ENCODE measurements around the gene CYBC1.

Gene CYBC1

DNA sequence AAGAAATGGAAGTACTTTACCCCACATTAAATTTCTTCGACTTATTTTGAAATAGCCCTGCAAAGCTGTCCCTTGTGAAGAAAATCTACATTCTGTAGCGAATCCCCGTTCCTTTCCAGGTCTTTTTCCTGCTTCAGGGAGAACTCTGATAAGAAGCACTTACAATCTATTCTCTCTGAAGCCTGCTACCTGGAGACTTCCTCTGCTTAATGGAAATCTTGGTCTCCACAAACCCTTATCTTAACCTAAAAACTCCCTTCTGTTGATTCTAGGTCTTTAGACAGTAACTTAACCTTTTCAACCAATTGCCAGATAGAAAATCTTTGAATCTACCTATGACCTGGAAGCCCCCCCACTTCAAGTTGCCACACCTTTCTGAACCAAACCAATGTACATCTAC, 1.6 kb upstream of the CYBC1 start:
- ChIA-PET POLR2A (interaction anchor here (1.1 to 1.2 kb wide), 2 partner anchors 10 to 14 kb away, joined by 3 read pairs; no protein-coding TSS in a partner anchor), CTCF (no interaction called here)
- no peak for TF ChIP-seq BHLHE40 (IDR thresholded peaks at IDR 0.05; ENCODE audit: borderline replicate concordance)
- no peak for DNase-seq (ENCODE audit: extremely low spot score)

- CTCF ChIA-PET: interaction anchor here (0.9 kb wide), 1 partner anchor 95 kb away, joined by 3 read pairs; no protein-coding TSS in a partner anchor
- no peak for DNase-seq (ENCODE audit: extremely low spot score)
- TF ChIP-seq FOXA1 (IDR thresholded peaks at IDR 0.05) (no peak), LEF1 (IDR thresholded peaks at IDR 0.05; ENCODE audit: borderline replicate concordance) (no peak), ARNT (IDR thresholded peaks at IDR 0.05) (no peak), FOXM1 (IDR thresholded peaks at IDR 0.05; ENCODE audit: borderline replicate concordance) (no peak), BHLHE40 (IDR thresholded peaks at IDR 0.05; ENCODE audit: borderline replicate concordance) (no peak), ZNF384 (IDR thresholded peaks at IDR 0.05) (no peak), SP1 (IDR thresholded peaks at IDR 0.05) (no peak), L3MBTL2 (conservative IDR thresholded peaks at IDR 0.05) (no peak), TARDBP (IDR thresholded peaks at IDR 0.05) (no peak)
- POLR2A ChIA-PET: interaction anchor here (0.6 kb wide), 1 partner anchor 8 kb away, joined by 3 read pairs; no protein-coding TSS in a partner anchor
Observed at GRCh38 chr17:82449883-82450356, 632 bp downstream of the CYBC1 start.

DNA sequence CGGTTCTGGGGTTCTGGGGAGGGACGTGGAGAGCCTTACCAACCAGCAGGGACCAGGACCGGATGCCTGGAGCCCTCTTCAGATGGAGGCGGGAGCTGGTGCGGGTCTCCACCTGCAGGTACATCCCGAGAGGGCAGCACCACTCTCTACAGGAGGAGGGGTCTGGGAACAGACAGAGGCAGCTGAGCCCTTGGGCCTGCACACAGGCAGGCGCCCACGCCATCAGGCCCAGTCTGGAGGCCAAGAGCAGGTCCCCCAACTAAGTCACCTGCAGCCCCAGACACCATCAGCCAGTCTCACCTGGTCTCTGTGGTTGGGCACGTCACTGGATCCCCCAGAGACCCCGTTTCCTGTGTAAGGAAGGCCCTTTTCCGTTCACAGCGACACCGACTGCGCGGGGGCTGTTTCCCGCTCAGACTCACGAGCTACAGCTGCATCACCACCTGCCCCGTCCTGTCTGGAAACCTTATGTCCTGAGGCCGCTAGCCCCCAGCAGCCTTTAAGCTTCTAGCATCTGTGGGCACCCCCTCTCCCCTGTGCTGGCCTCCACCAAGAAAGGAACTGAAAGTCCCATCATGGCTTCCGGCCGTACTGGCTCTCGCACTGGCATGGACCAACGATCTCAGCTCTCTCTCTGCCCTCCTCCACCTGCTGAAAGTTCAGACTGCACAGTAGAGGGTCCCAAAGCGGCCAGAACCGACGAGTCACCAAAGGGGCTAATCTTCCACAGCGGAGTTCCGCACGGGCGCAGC, 1.2 kb downstream of the CYBC1 start:
- CTCF ChIA-PET: interaction anchor here (0.9 kb wide), 1 partner anchor 96 kb away, joined by 3 read pairs; no protein-coding TSS in a partner anchor
- POLR2A ChIA-PET: interaction anchor here (0.5 to 0.6 kb wide), 2 partner anchors 8 to 137 kb away, joined by 3 read pairs; no protein-coding TSS in a partner anchor
- TF ChIP-seq ELF4 (IDR thresholded peaks at IDR 0.05) (no peak), TARDBP (IDR thresholded peaks at IDR 0.05) (no peak), SUZ12 (IDR thresholded peaks at IDR 0.05) (no peak), LEF1 (IDR thresholded peaks at IDR 0.05; ENCODE audit: borderline replicate concordance) (no peak), BHLHE40 (IDR thresholded peaks at IDR 0.05; ENCODE audit: borderline replicate concordance) (no peak), HDGF (IDR thresholded peaks at IDR 0.05; ENCODE audit: borderline replicate concordance) (no peak), FOXA1 (IDR thresholded peaks at IDR 0.05) (no peak)
- TF ChIP-seq, protein P1, sequence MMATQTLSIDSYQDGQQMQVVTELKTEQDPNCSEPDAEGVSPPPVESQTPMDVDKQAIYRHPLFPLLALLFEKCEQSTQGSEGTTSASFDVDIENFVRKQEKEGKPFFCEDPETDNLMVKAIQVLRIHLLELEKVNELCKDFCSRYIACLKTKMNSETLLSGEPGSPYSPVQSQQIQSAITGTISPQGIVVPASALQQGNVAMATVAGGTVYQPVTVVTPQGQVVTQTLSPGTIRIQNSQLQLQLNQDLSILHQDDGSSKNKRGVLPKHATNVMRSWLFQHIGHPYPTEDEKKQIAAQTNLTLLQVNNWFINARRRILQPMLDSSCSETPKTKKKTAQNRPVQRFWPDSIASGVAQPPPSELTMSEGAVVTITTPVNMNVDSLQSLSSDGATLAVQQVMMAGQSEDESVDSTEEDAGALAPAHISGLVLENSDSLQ (IDR thresholded peaks at IDR 0.05): no peak
- no peak for DNase-seq (ENCODE audit: extremely low spot score)

DNA sequence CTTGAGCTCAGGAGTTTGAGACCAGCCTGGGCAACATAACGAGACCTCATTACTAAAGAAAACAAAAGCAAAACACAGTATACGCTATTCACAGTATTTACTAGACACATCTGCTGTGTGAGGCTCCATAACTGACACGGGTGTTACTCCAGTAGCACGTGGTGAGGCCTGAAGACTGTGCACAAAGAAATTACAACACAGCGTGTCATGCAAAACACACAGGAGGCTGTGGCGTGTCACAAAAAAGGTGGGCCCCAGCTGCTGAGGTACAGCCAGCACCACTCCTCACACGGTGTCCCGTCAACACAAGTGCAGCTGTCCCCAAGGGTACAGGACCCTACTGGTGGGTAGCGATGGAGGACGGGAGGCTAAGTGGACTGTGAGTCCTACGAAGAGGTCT, 2.7 kb downstream of the CYBC1 start:
- no peak for TF ChIP-seq L3MBTL2 (conservative IDR thresholded peaks at IDR 0.05)
- ChIA-PET POLR2A (interaction anchor here (0.6 to 1.3 kb wide), 2 partner anchors 10 to 49 kb away, joined by 3 read pairs; partner anchors contain the start of gene NARF), CTCF (no interaction called here)
- DNase-seq (ENCODE audit: extremely low spot score): no peak

- no peak for DNase-seq (ENCODE audit: extremely low spot score)
- TF ChIP-seq ZNF384 (IDR thresholded peaks at IDR 0.05): no peak
- no peak for TF ChIP-seq NFRKB (IDR thresholded peaks at IDR 0.05)
- no peak for TF ChIP-seq TARDBP (IDR thresholded peaks at IDR 0.05)
- TF ChIP-seq SP1 (IDR thresholded peaks at IDR 0.05): no peak
- TF ChIP-seq, protein P1 (IDR thresholded peaks at IDR 0.05): no peak
- no peak for TF ChIP-seq FOXM1 (IDR thresholded peaks at IDR 0.05; ENCODE audit: borderline replicate concordance)
- TF ChIP-seq ELF4 (IDR thresholded peaks at IDR 0.05): no peak
- TF ChIP-seq ARNT (IDR thresholded peaks at IDR 0.05): no peak
- no peak for TF ChIP-seq SUZ12 (IDR thresholded peaks at IDR 0.05)
- TF ChIP-seq BHLHE40 (IDR thresholded peaks at IDR 0.05; ENCODE audit: borderline replicate concordance): no peak
- no peak for TF ChIP-seq FOXA1 (IDR thresholded peaks at IDR 0.05)
- no peak for TF ChIP-seq CTBP1 (IDR thresholded peaks at IDR 0.05; ENCODE audit: borderline replicate concordance)
- TF ChIP-seq FOXK2 (IDR thresholded peaks at IDR 0.05): no peak
- no peak for TF ChIP-seq L3MBTL2 (conservative IDR thresholded peaks at IDR 0.05)
- no peak for TF ChIP-seq LEF1 (IDR thresholded peaks at IDR 0.05; ENCODE audit: borderline replicate concordance)
- no peak for TF ChIP-seq HDGF (IDR thresholded peaks at IDR 0.05; ENCODE audit: borderline replicate concordance)
- ChIA-PET POLR2A (interaction anchor here (1.3 kb wide), 1 partner anchor 11 kb away, joined by 3 read pairs; the partner anchor contains the start of gene NARF), CTCF (no interaction called here)
Observed at GRCh38 chr17:82446649-82447048, 3.9 kb downstream of the CYBC1 start.

- DNase-seq (ENCODE audit: extremely low spot score): no peak
- CTCF ChIA-PET: no interaction called here
- no peak for TF ChIP-seq BHLHE40 (IDR thresholded peaks at IDR 0.05; ENCODE audit: borderline replicate concordance)
- no peak for TF ChIP-seq SP1 (IDR thresholded peaks at IDR 0.05)
- no peak for TF ChIP-seq SUZ12 (IDR thresholded peaks at IDR 0.05)
- no peak for TF ChIP-seq FOXA1 (IDR thresholded peaks at IDR 0.05)
- TF ChIP-seq ELF4 (IDR thresholded peaks at IDR 0.05): no peak
- POLR2A ChIA-PET: interaction anchor here (0.9 kb wide), 1 partner anchor 107 kb away, joined by 3 read pairs; no protein-coding TSS in a partner anchor
Observed at GRCh38 chr17:82446124-82446523, 4.4 kb downstream of the CYBC1 start.

DNA sequence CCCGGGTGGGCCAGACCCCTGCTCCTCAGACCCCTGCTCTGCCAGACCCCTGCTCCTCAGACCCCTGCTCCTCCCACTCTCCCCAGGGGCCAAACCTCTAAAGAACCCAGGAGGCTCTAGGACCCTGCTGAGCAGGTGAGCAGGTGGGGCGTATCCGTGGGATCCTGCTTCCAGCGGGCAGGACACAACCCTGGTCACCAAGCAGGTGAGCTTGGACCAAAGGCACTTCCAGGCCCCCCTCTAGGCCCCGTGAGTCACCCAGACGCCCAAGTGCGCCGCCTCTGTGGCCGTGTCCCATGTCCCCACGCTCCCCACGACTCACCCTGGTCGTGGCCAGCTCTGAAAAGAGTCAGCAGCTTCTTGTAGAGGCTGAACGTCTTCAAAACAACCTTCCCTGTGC, 5.0 kb downstream of the CYBC1 start:
- CTCF ChIA-PET: no interaction called here
- no peak for DNase-seq (ENCODE audit: extremely low spot score)
- TF ChIP-seq CTBP1 (IDR thresholded peaks at IDR 0.05; ENCODE audit: borderline replicate concordance) (no peak), FOXK2 (IDR thresholded peaks at IDR 0.05) (no peak)
- POLR2A ChIA-PET: interaction anchor here (0.9 kb wide), 2 partner anchors 27 to 107 kb away, joined by 3 read pairs; partner anchors contain the start of gene OGFOD3

All from HEK293T (cell line).